Muscle of leg (tissue), 11 donors: Measurements from ENCODE around the gene SLC38A4. TPM values are rescaled to one million over a fixed set of nuclear protein-coding genes. Genes with fewer than 3 reads are reported as not detected.

Experiments
- DNase-seq: peaks from one replicate; pipeline ENCODE4 v3.0.0; 2013
- H3K27ac ChIP-seq: one replicate; pipeline ENCODE4 v1.5.1; 2013; ENCODE audit warnings: mild to moderate bottlenecking, low read length, control low read depth
- H3K27me3 ChIP-seq: one replicate; pipeline ENCODE4 v1.6.1; 2013; ENCODE audit warnings: low read length; ENCODE audit not compliant: control insufficient read depth, insufficient read depth
- H3K36me3 ChIP-seq: one replicate; pipeline ENCODE4 v1.6.1; 2013; ENCODE audit warnings: low read length; ENCODE audit not compliant: control insufficient read depth, insufficient read depth
- H3K4me1 ChIP-seq: one replicate; pipeline ENCODE4 v1.6.1; 2013; ENCODE audit warnings: low read length; ENCODE audit not compliant: control insufficient read depth, insufficient read depth
- H3K4me3 ChIP-seq: one replicate; pipeline ENCODE4 v1.5.1; 2013; ENCODE audit warnings: low read length, control low read depth
- H3K9me3 ChIP-seq: replicated peaks from 2 replicates; pipeline ENCODE4 v1.6.1; 2013; ENCODE audit warnings: low read depth, low read length; ENCODE audit not compliant: control insufficient read depth
- WGBS: methylation state at CpG from one replicate; pipeline ENCODE4 v1.1.5; 2013; ENCODE audit warnings: missing lambda C conversion rate; ENCODE audit not compliant: insufficient coverage; 5-methylcytosine and 5-hydroxymethylcytosine counted together
- polyA plus RNA-seq, 8 donors: library from polyadenylated mRNA; unstranded; fragments of 120-200 nt; gene quantifications; one replicate each; pipeline versions ENCODE4 v1.2.1 to v1.2.3, GENCODE V29; 2013; ENCODE audit warnings: inconsistent platforms in 1 of 8, low replicate concordance in 1 of 8; ENCODE audit not compliant: insufficient read length in 8 of 8, insufficient read depth in 1 of 8
- total RNA-seq: library from RNA; stranded (reverse); fragments of 120-200 nt; gene quantifications from one replicate; pipeline ENCODE4 v1.2.4, GENCODE V29; 2013

SLC38A4 gene
- total and polyA plus RNA-seq, 9 donors, result 5.6 to 8.4 (median 6.6) TPM

DNA sequence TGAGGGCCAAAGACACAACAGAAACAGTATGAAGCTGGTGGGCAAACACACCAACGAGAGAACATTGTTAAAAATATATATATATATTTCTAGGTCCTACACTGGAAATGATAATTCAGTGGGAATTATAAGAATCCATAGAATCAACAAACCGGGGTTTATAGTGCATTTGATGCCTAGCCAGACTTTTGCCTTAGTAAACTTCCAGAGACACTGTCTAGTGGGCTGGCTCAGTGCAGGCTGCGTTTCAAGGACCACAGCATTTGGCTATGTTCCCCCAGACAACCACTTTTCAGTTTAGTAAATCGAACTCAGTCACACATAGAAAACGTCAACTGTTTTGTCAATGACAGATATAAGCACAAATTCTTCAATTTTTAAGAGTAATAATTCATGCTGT, 41.9 kb downstream of the SLC38A4 start:
- Histone ChIP-seq H3K27me3 (no peaks in the 10 kb centered on the region), H3K9me3 (no peaks in the 10 kb centered on the region), H3K4me3 (no peak overlapping the region), H3K27ac (no peak overlapping the region), H3K36me3 (no peaks in the 10 kb centered on the region), H3K4me1 (no peaks in the 10 kb centered on the region)
- DNase-seq, result no peak
- WGBS, result 88% methylated on average over 1 of the region's 5 CpGs

DNA sequence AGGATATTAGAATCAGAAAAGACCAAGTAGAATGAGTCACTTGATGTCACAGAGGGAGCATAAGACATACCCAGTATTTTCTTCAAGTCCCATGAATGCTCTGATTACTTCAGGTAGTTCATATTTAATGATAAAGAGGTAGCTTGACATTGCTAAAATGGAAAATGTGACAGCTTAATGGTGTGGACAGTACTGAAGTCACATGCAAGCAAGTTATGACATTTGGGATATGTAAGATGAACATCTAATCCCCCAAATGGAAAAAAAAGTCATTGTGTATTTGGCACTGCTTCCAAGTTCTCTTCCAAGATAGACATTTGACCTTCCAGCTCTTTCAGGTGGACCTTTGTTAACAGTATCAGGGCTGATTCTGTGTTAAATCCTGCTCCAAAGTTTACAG, 45.9 kb downstream of the SLC38A4 start:
- DNase-seq, result no peak
- H3K4me3 ChIP-seq, result no peak overlapping the region
- H3K4me1 ChIP-seq, result no peaks in the 10 kb centered on the region
- H3K36me3 ChIP-seq, result no peaks in the 10 kb centered on the region
- no peaks in the 10 kb centered on the region for H3K27me3 ChIP-seq
- no peaks in the 10 kb centered on the region for H3K9me3 ChIP-seq
- no peak overlapping the region for H3K27ac ChIP-seq

DNA sequence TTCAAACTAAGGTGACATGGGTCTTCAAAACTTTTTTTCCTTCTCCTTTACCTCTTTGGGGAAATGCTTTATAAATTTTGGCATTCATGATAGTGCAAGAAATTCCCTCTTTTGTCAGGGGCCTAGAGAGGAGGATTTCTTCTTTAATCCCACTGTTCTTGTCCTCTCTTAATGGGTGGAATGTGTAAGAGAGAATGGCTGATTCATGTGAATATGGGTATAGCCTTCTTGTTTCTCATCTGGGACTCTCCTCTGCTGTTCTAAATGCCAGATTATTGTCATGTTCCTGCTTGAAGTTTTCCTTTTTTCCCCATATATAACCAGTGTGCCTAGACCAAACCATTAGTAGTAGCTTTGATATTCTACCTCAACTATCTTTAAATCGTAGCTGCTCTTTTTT, 46.7 kb downstream of the SLC38A4 start:
- no peaks in the 10 kb centered on the region for H3K9me3 ChIP-seq
- H3K36me3 ChIP-seq, result no peaks in the 10 kb centered on the region
- no peaks in the 10 kb centered on the region for H3K27me3 ChIP-seq
- H3K4me1 ChIP-seq, result peaks cover 3% of the 10 kb centered on the region
- DNase-seq, result no peak
- no peak overlapping the region for H3K27ac ChIP-seq
- no peak overlapping the region for H3K4me3 ChIP-seq
- WGBS, result no CpG with 5 or more reads among the region's 1 CpG

DNA sequence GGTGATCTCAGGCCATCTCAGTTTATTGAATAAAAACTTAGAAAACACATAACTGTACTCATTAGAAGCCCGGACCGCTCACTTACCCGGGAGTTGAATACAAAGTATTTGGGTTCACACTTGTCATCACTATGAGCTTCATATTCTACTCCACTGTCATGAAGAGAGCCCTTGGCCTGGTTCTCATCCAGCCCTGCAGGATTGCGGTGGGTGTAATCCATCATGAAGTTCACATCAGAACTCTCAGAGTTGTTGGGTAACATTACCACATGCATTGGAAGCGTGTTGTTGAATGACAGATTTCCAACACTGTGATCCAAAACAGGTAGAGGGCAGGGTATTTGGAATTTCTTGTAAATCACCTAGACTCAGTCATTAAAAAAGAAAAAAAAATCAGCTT, 47.4 kb downstream of the SLC38A4 start:
- DNase-seq, result no peak
- Histone ChIP-seq H3K36me3 (no peaks in the 10 kb centered on the region), H3K9me3 (no peaks in the 10 kb centered on the region), H3K27ac (no peak overlapping the region), H3K4me3 (no peak overlapping the region), H3K27me3 (no peaks in the 10 kb centered on the region), H3K4me1 (peaks cover 4% of the 10 kb centered on the region)
- WGBS, result 97% methylated on average over 4 of the region's 5 CpGs

DNA sequence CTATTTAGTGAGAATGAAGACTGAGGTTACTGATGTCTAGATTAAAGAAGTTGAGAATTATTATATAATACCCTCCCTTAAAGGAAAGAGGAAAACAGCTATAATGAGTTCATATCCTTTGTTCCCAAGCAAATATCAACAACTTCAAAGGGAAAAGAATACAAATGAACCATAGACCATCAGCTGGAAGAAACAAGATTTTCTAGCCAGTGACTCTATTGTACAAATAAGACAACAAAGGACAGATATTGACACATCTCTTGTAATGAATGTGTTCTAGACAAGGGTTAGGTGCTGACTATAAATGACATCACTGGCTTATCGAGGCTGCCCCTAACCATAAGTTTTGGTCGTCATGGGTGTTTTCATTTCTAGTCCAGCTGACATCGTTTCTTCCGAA, 48.2 kb downstream of the SLC38A4 start:
- no peaks in the 10 kb centered on the region for H3K36me3 ChIP-seq
- 60% methylated on average over 1 of the region's 4 CpGs for WGBS
- no peaks in the 10 kb centered on the region for H3K27me3 ChIP-seq
- H3K4me1 ChIP-seq, result peaks cover 9% of the 10 kb centered on the region
- H3K27ac ChIP-seq, result no peak overlapping the region
- no peak for DNase-seq
- H3K4me3 ChIP-seq, result no peak overlapping the region
- no peaks in the 10 kb centered on the region for H3K9me3 ChIP-seq

DNA sequence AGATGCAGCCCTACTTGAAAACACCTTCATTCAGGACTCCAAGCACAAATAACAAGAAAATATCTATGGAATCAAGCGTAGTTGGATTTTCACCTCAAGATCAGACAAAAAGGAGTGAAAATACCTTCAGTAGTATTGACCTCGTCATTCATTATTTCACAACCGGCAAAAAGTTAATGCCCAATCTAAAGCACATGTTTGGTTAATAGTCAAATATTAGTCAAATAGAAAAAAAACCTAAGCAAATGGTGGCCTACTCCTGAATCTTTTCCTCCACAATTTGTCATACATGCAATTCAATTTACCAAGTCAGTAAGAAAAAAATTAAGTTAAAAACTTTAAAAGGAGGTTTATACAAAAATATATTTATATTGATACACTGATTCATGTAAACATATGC, 50.0 kb downstream of the SLC38A4 start:
- WGBS, result no CpG with 5 or more reads among the region's 3 CpGs
- no peak overlapping the region for H3K4me3 ChIP-seq
- DNase-seq, result no peak
- no peaks in the 10 kb centered on the region for H3K36me3 ChIP-seq
- no peaks in the 10 kb centered on the region for H3K9me3 ChIP-seq
- H3K27me3 ChIP-seq, result no peaks in the 10 kb centered on the region
- peaks cover 16% of the 10 kb centered on the region for H3K4me1 ChIP-seq
- H3K27ac ChIP-seq, result no peak overlapping the region

DNA sequence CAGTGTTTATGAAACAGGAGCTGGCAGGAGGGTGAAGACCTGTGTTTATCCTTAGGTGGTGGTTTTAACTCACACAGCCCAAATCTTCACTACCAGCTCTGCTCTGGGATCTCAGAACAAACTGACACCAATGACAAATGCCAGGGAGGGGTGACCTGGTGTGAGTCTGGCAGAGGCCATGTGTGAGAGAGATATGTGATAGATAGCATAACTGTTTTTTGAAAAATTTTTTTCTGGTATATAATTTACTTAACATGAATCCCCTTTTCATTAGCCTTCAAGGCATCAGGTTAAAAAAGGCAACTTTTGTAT, 51.5 kb downstream of the SLC38A4 start:
- Histone ChIP-seq H3K27ac (peak overlapping the region; percentile 62), H3K4me1 (peaks cover 18% of the 10 kb centered on the region), H3K27me3 (no peaks in the 10 kb centered on the region), H3K4me3 (no peak overlapping the region), H3K36me3 (no peaks in the 10 kb centered on the region), H3K9me3 (no peaks in the 10 kb centered on the region)
- DNase-seq, result no peak

DNA sequence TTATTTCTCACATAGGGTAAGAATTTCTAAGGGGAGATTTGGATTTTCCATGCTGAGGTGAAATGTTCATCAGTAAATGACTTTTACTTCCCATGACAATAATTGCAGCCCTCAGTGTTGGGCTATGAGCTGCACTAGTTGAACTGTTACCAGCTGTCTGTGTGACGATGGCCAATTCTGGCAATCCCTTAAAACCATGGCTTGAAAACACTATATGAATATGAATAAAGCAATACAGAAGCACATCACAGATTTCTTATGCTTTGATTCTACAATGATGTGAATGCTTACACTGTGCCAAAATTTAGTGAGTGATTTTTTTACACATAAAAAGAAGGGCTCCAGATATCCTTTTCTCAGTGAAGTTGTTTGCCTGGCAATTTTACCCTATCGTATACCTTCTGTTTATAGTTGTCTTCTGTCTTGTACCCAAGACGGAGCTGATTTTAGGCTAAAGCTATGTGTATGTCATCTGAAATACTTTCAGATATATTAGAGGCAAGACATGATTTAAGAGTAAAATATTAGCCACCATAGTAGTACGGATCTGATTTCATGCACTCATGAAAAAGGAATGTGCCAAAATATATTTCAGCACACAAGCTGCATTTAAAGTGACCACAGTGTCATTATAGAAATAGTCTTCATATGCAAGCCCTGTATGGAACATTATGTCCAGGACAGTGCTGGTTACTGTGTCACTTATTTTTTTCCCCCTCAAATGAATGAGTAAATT, 52.0 kb downstream of the SLC38A4 start:
- no peaks in the 10 kb centered on the region for H3K27me3 ChIP-seq
- peak; percentile 80 for DNase-seq
- no peak overlapping the region for H3K4me3 ChIP-seq
- H3K27ac ChIP-seq, result peak overlapping the region; percentile 65
- peaks cover 20% of the 10 kb centered on the region for H3K4me1 ChIP-seq
- H3K9me3 ChIP-seq, result no peaks in the 10 kb centered on the region
- H3K36me3 ChIP-seq, result no peaks in the 10 kb centered on the region
- no CpG with 5 or more reads among the region's 4 CpGs for WGBS

DNA sequence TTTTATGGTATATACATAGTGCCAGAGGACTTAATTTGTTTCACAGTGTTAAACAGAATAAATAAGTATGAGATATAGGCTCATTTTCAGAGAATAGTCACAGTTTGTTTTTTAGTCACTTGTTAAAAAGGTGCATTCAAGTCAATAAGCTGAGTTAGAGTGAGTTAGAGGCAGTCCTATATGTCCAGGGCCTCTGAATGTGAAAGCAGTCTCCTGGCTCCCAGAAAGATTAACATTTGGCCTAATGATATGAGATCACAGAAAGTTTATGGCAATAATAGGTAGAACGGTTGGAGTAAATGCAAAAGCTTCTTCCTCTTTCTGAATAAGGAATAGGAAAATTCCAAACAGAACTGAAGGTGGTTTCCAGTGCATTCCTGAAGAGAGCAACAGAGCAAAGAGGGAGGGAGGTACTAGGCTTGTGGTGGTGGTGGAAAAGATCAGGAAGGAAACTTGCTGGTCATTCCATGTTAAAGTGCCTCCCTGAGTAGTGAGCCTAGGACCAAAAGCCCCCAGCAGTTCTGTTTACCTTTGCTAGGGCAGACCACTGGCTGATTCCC, 54.4 kb downstream of the SLC38A4 start:
- Histone ChIP-seq H3K36me3 (no peaks in the 10 kb centered on the region), H3K27ac (peak overlapping the region; percentile 82), H3K4me3 (no peak overlapping the region), H3K4me1 (peaks cover 20% of the 10 kb centered on the region), H3K9me3 (no peaks in the 10 kb centered on the region), H3K27me3 (no peaks in the 10 kb centered on the region)
- DNase-seq, result peak; percentile 63
- WGBS, result no CpG with 5 or more reads among the region's 1 CpG

DNA sequence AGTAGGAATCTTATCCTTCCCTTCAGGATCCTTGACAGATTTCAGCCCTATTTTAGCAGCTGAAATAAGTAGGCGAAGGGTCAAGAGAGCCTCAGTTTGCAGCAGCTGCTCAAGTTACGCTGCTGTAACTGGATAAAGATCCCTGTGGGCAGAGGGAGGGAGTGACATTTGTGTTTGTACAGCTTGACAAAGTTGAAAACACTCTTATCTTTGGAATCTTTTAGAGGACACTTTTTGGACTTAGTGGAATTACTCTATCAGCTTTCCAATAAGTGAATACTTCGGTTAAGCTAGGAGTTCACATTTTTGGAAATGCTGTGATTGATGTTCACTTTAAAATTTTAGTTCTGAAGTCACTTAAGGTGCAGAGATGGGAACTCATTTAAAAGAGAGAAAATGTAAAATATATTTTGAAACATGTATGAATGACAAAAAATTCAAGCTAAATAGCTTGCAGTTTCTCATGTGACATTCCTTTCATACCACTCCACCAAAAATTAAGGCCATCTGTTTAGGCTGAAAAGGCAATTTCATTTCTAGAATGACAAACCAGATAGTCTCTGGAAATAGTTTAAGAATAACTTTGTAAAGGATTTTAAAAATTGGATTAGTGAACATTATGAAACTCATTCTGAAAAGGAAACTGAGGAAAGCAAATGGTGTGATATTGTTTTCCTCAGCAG, 55.2 kb downstream of the SLC38A4 start:
- H3K4me1 ChIP-seq, result peaks cover 20% of the 10 kb centered on the region
- no peaks in the 10 kb centered on the region for H3K27me3 ChIP-seq
- H3K36me3 ChIP-seq, result no peaks in the 10 kb centered on the region
- peak overlapping the region; percentile 82 for H3K27ac ChIP-seq
- no peak overlapping the region for H3K4me3 ChIP-seq
- no peaks in the 10 kb centered on the region for H3K9me3 ChIP-seq
- whole genome bisulfite sequencing, result 39% methylated on average over 2 of the region's 3 CpGs
- peak; percentile 87 for DNase-seq
